Mucosa of descending colon (tissue), 3 donors: Measurements from ENCODE around the gene FAF1. TPM values are rescaled to one million over a fixed set of nuclear protein-coding genes. Genes with fewer than 3 reads are reported as not detected.

Experiments
- ATAC-seq: fragments of 200-7000 bp; cut with Tn5 transposase; one replicate; pipeline ENCODE4 v1.9.1; 2020; ENCODE audit warnings: mild to moderate bottlenecking, moderate library complexity
- DNase-seq, 3 donors: peaks; one replicate each; pipeline ENCODE4 v3.0.0-alpha.2; 2020
- H3K36me3 ChIP-seq: fragments of 200-600 bp; one replicate; pipeline ENCODE4 v1.8.0; 2021; ENCODE audit warnings: low read depth, mild to moderate bottlenecking
- H3K4me1 ChIP-seq: fragments of 200-600 bp; one replicate; pipeline ENCODE4 v1.8.0; 2021; ENCODE audit warnings: low read depth, mild to moderate bottlenecking
- H3K4me3 ChIP-seq: fragments of 200-600 bp; one replicate; pipeline ENCODE4 v1.8.0; 2021; ENCODE audit warnings: mild to moderate bottlenecking
- H3K9me3 ChIP-seq: fragments of 200-600 bp; one replicate; pipeline ENCODE4 v1.8.0; 2021; ENCODE audit warnings: mild to moderate bottlenecking
- CTCF ChIP-seq: fragments of 200-600 bp; IDR thresholded peaks from one replicate; pipeline ENCODE4 v1.8.0; 2022; ENCODE audit warnings: antibody characterized with exemption, mild to moderate bottlenecking
- intact Hi-C, 2 donors: fragments of 100-400 bp; cut with DNase I in 1 of 2; cut with micrococcal nuclease in 1 of 2; formaldehyde crosslinking; loops; one replicate each; pipeline versions ENCODE4 v1.11.0 to v1.11.1; 2022; cut with DNase I, micrococcal nuclease
- total RNA-seq, 3 donors: library from RNA; stranded (reverse); fragmentation: NEBNext Ultra II Directional in 2 of 3; extraction: Animal tissue kit (Norgen Biotek cat#: 25700) in 2 of 3; gene quantifications; one replicate each; pipeline versions ENCODE4 v1.2.1 to v1.2.4, GENCODE V29; 2021 to 2023
- donor health status: DM: no; HTN: no; CAD: no; lungs with moderate emphysema.
- donor health status: DM: no; HTN: no; CAD: no.
- donor health status: DM: no; HTN: yes; CAD: no.

Gene FAF1
- total RNA-seq, 3 donors from 2014 or later = 48.6 to 70.9 (median 57.7) TPM

GRCh38 chr1:50508040-50508586 lies 452.0 kb downstream of the FAF1 start:
- Histone ChIP-seq H3K4me3 (no peak overlapping the region), H3K36me3 (no peaks in the 10 kb centered on the region), H3K9me3 (peaks cover 4% of the 10 kb centered on the region), H3K4me1 (no peaks in the 10 kb centered on the region)
- no peak for DNase-seq
- ATAC-seq = no peak
- intact Hi-C loops = no loop called here
- no peak for TF ChIP-seq CTCF

GRCh38 chr1:50505427-50505826 lies 454.6 kb downstream of the FAF1 start:
- no peak for TF ChIP-seq CTCF

GRCh38 chr1:50503515-50503914 lies 456.6 kb downstream of the FAF1 start:
- intact Hi-C loops = no loop called here
- Histone ChIP-seq H3K4me1 (no peaks in the 10 kb centered on the region), H3K36me3 (no peaks in the 10 kb centered on the region), H3K4me3 (no peak overlapping the region), H3K9me3 (peaks cover 6% of the 10 kb centered on the region)
- TF ChIP-seq CTCF = no peak
- ATAC-seq (no peak), DNase-seq (no peak)

More at GRCh38 chr1:50505427-50505826, 454.6 kb downstream of the FAF1 start:
- Histone ChIP-seq H3K4me1 (no peaks in the 10 kb centered on the region), H3K9me3 (peaks cover 4% of the 10 kb centered on the region), H3K4me3 (no peak overlapping the region), H3K36me3 (no peaks in the 10 kb centered on the region)
- intact Hi-C loops = no loop called here
- no peak for DNase-seq
- no peak for ATAC-seq

GRCh38 chr1:50502147-50502546 lies 457.9 kb downstream of the FAF1 start:
- no peak for TF ChIP-seq CTCF

GRCh38 chr1:50497007-50497406 lies 463.1 kb downstream of the FAF1 start:
- no peak for DNase-seq
- intact Hi-C loops = no loop called here
- H3K9me3 ChIP-seq = peaks cover 23% of the 10 kb centered on the region
- no peak for ATAC-seq
- H3K4me3 ChIP-seq = no peak overlapping the region
- no peaks in the 10 kb centered on the region for H3K36me3 ChIP-seq
- no peak for TF ChIP-seq CTCF
- no peaks in the 10 kb centered on the region for H3K4me1 ChIP-seq

More at GRCh38 chr1:50502147-50502546, 457.9 kb downstream of the FAF1 start:
- Histone ChIP-seq H3K4me1 (no peaks in the 10 kb centered on the region), H3K9me3 (peaks cover 18% of the 10 kb centered on the region), H3K36me3 (no peaks in the 10 kb centered on the region), H3K4me3 (no peak overlapping the region)
- intact Hi-C loops = no loop called here
- no peak for DNase-seq
- ATAC-seq = no peak

- TF ChIP-seq CTCF = no peak
- DNase-seq (peak in 2 of 3 donors; percentile 27 to 72), ATAC-seq (peak; percentile 99)
- no peaks in the 10 kb centered on the region for H3K36me3 ChIP-seq
- intact Hi-C loops = no loop called here
- no peaks in the 10 kb centered on the region for H3K4me1 ChIP-seq
- H3K4me3 ChIP-seq = no peak overlapping the region
- H3K9me3 ChIP-seq = peaks cover 23% of the 10 kb centered on the region
Measured at GRCh38 chr1:50493710-50494109, 466.4 kb downstream of the FAF1 start.
